Chondrocyte (in vitro differentiated cells): Measurements from ENCODE around the gene SLC4A4. TPM values are rescaled to one million over a fixed set of nuclear protein-coding genes. Genes with fewer than 3 reads are reported as not detected.

ENCODE experiments used
- DNase-seq: peaks from one replicate; pipeline ENCODE4 v3.0.0; 2021; ENCODE audit warnings: mixed read lengths, low spot score
- H3K27ac Mint-ChIP-seq: one replicate; pipeline ENCODE4 v1.8.0; 2021; ENCODE audit warnings: mild to moderate bottlenecking, moderate library complexity, mixed read lengths; ENCODE audit not compliant: unreplicated experiment
- H3K27me3 Mint-ChIP-seq: 2 replicates; pipeline ENCODE4 v1.8.0; 2021; ENCODE audit warnings: low read depth, mixed read lengths
- H3K36me3 Mint-ChIP-seq: 2 replicates; pipeline ENCODE4 v1.8.0; 2021; ENCODE audit warnings: low read depth, mixed read lengths
- H3K4me1 Mint-ChIP-seq: 2 replicates; pipeline ENCODE4 v1.8.0; 2021; ENCODE audit warnings: low read depth, mild to moderate bottlenecking, mixed read lengths
- H3K4me3 Mint-ChIP-seq: one replicate; pipeline ENCODE4 v1.8.0; 2021; ENCODE audit warnings: mild to moderate bottlenecking, moderate library complexity, mixed read lengths; ENCODE audit not compliant: unreplicated experiment
- H3K9me3 Mint-ChIP-seq: 2 replicates; pipeline ENCODE4 v1.8.0; 2021; ENCODE audit warnings: low read depth, mixed read lengths
- total RNA-seq: library from RNA; stranded (reverse); gene quantifications from 3 replicates; pipeline ENCODE4 v1.2.1, GENCODE V29; 2021
- TF ChIP-seq, protein P1 (sequence below): fragments of 200-600 bp; sonication (generic); IDR thresholded peaks from 2 replicates; pipeline ENCODE4 v1.5.0; 2021; ENCODE audit warnings: antibody characterized with exemption, mild to moderate bottlenecking, moderate library complexity

The SLC4A4 gene
- total RNA-seq, 1 donor from 2014 or later, result 12.8 TPM

- Mint-ChIP-seq H3K27ac (no peak overlapping the region), H3K27me3 (peaks cover 5% of the 10 kb centered on the region), H3K4me1 (no peaks in the 10 kb centered on the region), H3K9me3 (no peaks in the 10 kb centered on the region), H3K4me3 (no peak overlapping the region), H3K36me3 (peaks cover 14% of the 10 kb centered on the region)
- no peak for DNase-seq
- TF ChIP-seq, protein P1, sequence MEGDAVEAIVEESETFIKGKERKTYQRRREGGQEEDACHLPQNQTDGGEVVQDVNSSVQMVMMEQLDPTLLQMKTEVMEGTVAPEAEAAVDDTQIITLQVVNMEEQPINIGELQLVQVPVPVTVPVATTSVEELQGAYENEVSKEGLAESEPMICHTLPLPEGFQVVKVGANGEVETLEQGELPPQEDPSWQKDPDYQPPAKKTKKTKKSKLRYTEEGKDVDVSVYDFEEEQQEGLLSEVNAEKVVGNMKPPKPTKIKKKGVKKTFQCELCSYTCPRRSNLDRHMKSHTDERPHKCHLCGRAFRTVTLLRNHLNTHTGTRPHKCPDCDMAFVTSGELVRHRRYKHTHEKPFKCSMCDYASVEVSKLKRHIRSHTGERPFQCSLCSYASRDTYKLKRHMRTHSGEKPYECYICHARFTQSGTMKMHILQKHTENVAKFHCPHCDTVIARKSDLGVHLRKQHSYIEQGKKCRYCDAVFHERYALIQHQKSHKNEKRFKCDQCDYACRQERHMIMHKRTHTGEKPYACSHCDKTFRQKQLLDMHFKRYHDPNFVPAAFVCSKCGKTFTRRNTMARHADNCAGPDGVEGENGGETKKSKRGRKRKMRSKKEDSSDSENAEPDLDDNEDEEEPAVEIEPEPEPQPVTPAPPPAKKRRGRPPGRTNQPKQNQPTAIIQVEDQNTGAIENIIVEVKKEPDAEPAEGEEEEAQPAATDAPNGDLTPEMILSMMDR, result no peak
Observed at GRCh38 chr4:71355045-71355444, 16.2 kb downstream of the SLC4A4 start.

DNA sequence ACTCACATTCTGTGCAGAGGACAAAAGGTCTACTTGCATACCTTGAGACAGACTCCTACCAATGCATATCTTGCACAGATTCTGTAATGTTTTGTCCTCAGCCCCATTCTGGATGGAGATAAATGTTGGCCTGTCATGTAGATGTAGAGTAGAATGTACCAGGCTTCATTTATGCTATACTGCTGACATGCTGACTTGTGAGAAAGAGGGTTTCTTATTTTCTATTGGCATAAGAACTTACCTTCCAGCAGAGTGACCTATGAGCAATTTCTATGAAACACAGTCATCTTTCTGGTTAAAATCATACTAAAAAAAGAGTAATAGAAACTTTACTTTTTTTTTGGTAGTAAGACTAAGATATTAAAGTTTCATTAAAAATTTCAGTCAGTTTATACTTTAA, 17.2 kb downstream of the SLC4A4 start:
- Mint-ChIP-seq H3K36me3 (peaks cover 12% of the 10 kb centered on the region), H3K4me3 (no peak overlapping the region), H3K27ac (no peak overlapping the region), H3K27me3 (peaks cover 6% of the 10 kb centered on the region), H3K9me3 (no peaks in the 10 kb centered on the region), H3K4me1 (no peaks in the 10 kb centered on the region)
- TF ChIP-seq, protein P1, result no peak
- no peak for DNase-seq

DNA sequence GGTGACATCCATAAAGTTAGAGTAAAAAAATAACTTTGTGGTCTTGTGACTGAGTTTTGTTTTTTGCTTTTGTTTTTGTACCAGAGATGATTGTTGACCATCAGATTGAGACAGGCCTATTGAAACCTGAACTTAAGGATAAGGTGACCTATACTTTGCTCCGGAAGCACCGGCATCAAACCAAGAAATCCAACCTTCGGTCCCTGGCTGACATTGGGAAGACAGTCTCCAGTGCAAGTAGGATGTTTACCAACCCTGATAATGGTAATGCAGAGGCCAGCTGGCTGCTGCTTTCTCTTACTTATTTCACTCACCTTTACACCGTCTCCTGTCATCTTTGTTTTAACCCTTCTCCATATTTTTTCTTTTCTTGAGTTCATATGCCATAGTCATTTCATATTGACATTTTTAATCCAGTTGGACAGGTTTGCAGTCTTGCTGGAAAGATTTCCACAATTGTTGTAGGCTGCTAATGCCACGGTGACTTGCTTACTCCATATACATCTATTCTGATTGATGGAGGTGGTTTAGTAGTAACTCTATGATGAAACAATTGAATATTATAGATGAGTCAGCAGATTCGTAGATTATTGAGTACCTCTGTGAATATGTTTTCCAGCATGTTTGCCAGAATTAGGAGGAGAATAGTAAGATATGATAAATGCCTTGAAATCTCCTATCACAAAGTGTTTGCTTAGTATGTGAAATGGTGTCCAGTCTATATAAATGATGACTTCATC, 18.3 kb downstream of the SLC4A4 start:
- TF ChIP-seq, protein P1, result no peak
- no peak overlapping the region for H3K4me3 Mint-ChIP-seq
- no peaks in the 10 kb centered on the region for H3K4me1 Mint-ChIP-seq
- peaks cover 8% of the 10 kb centered on the region for H3K36me3 Mint-ChIP-seq
- no peak for DNase-seq
- H3K9me3 Mint-ChIP-seq, result no peaks in the 10 kb centered on the region
- peaks cover 6% of the 10 kb centered on the region for H3K27me3 Mint-ChIP-seq
- no peak overlapping the region for H3K27ac Mint-ChIP-seq

DNA sequence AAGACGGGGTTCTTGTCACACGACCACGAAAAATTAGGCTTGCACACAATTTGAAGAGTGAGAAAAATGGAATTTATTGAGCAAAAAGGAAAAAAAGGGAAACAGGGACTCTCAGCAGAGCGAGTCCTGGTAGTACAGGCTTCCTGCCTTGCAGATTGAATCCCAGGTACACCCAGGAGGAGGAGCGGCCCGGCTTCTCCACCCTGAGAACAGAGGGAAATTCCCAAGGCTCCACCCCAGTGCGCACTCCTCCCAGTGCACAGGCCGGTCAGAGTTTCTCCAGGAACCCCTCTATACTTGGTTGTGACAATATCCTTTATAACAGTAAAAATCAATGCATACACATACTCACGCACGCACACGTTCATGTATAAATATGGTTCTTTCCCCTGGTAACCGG, 22.0 kb downstream of the SLC4A4 start:
- no peaks in the 10 kb centered on the region for H3K9me3 Mint-ChIP-seq
- H3K4me1 Mint-ChIP-seq, result no peaks in the 10 kb centered on the region
- no peak for DNase-seq
- peaks cover 5% of the 10 kb centered on the region for H3K27me3 Mint-ChIP-seq
- no peak overlapping the region for H3K4me3 Mint-ChIP-seq
- H3K36me3 Mint-ChIP-seq, result peaks cover 5% of the 10 kb centered on the region
- TF ChIP-seq, protein P1, result no peak
- H3K27ac Mint-ChIP-seq, result no peak overlapping the region

GRCh38 chr4:71361476-71361875, 22.7 kb downstream of the SLC4A4 start:
- Mint-ChIP-seq H3K27ac (no peak overlapping the region), H3K4me3 (no peak overlapping the region), H3K9me3 (no peaks in the 10 kb centered on the region), H3K27me3 (peaks cover 5% of the 10 kb centered on the region), H3K4me1 (no peaks in the 10 kb centered on the region), H3K36me3 (peaks cover 5% of the 10 kb centered on the region)
- TF ChIP-seq, protein P1, result no peak
- DNase-seq, result no peak
